Upper lobe of left lung (tissue), 6 donors: ENCODE measurements around the gene TREML2. TPM values are rescaled to one million over a fixed set of nuclear protein-coding genes. Genes with fewer than 3 reads are reported as not detected.

ENCODE experiments used
- ATAC-seq, 2 donors: fragments of 200-7000 bp; cut with Tn5 transposase; one replicate each; pipeline ENCODE4 v1.9.1; 2022; ENCODE audit warnings: mild to moderate bottlenecking in 2 of 2, moderate library complexity in 2 of 2; ENCODE audit not compliant: low FRiP score in 2 of 2
- DNase-seq, 2 donors: peaks; one replicate each; pipeline ENCODE4 v3.0.0-alpha.2; 2019 to 2020
- H3K27ac ChIP-seq, 4 donors: fragments of 200-600 bp; sonication (generic); one replicate each; pipeline ENCODE4 v1.5.1; 2016 to 2019
- H3K27me3 ChIP-seq, 4 donors: fragments of 200-600 bp; sonication (generic); one replicate each; pipeline ENCODE4 v1.5.1; 2017 to 2019
- H3K36me3 ChIP-seq, 4 donors: fragments of 200-600 bp; sonication (generic); one replicate each; pipeline ENCODE4 v1.5.1; 2016 to 2019
- H3K4me1 ChIP-seq, 4 donors: fragments of 200-600 bp; sonication (generic); one replicate each; pipeline ENCODE4 v1.5.1; 2018 to 2019
- H3K4me3 ChIP-seq, 4 donors: fragments of 200-600 bp; sonication (generic); one replicate each; pipeline ENCODE4 v1.5.1; 2017 to 2019; ENCODE audit warnings: mild to moderate bottlenecking in 2 of 4, moderate library complexity in 1 of 4
- H3K9me3 ChIP-seq, 4 donors: fragments of 200-600 bp; sonication (generic); one replicate each; pipeline ENCODE4 v1.5.1; 2018 to 2019
- EP300 ChIP-seq, 4 donors: sonication (generic); formaldehyde crosslinking; IDR thresholded peaks; one replicate each; pipeline ENCODE4 v1.5.1; 2017; ENCODE audit warnings: antibody characterized with exemption in 4 of 4, control low read depth in 2 of 4
- POLR2A ChIP-seq, 4 donors: fragments of 450-650 bp; IDR thresholded peaks; one replicate each; pipeline ENCODE4 v1.5.1; 2016 to 2017; ENCODE audit warnings: antibody characterized with exemption in 4 of 4, mild to moderate bottlenecking in 2 of 4
- POLR2AphosphoS5 ChIP-seq, 2 donors: sonication (generic); formaldehyde crosslinking; IDR thresholded peaks; one replicate each; pipeline ENCODE4 v1.5.1; 2017; ENCODE audit warnings: antibody characterized with exemption in 2 of 2
- WGBS, 2 donors: methylation state at CpG; one replicate each; pipeline ENCODE4 v1.1.5; 2017 to 2018; 5-methylcytosine and 5-hydroxymethylcytosine counted together
- total RNA-seq, 6 donors: library from RNA; depleted of rRNA in 4 of 6; stranded (reverse); fragments of >200 nt in 4 of 6; gene quantifications; one replicate each; pipeline versions ENCODE4 v1.1.0 to v1.2.1, GENCODE V29; 2016 to 2021
- TF ChIP-seq, protein P1 (sequence below), 6 experiments: fragments of 450-650 bp in 4 of 6; fragments of 200-600 bp in 2 of 6; sonication (generic) in 2 of 6; IDR thresholded peaks; one replicate each; pipeline ENCODE4 v1.5.1; 2016 to 2019; ENCODE audit warnings: antibody characterized with exemption in 6 of 6
- donor health status: DM: no; HTN: no; CAD: no; lungs with moderate emphysema.
- donor health status: DM: no; HTN: yes; CAD: no; lungs with severe emphysema.

The TREML2 gene
- total RNA-seq, 6 donors from 2014 or later: 0.67 to 2.3 (median 1.5) TPM; not detected in 1

DNA sequence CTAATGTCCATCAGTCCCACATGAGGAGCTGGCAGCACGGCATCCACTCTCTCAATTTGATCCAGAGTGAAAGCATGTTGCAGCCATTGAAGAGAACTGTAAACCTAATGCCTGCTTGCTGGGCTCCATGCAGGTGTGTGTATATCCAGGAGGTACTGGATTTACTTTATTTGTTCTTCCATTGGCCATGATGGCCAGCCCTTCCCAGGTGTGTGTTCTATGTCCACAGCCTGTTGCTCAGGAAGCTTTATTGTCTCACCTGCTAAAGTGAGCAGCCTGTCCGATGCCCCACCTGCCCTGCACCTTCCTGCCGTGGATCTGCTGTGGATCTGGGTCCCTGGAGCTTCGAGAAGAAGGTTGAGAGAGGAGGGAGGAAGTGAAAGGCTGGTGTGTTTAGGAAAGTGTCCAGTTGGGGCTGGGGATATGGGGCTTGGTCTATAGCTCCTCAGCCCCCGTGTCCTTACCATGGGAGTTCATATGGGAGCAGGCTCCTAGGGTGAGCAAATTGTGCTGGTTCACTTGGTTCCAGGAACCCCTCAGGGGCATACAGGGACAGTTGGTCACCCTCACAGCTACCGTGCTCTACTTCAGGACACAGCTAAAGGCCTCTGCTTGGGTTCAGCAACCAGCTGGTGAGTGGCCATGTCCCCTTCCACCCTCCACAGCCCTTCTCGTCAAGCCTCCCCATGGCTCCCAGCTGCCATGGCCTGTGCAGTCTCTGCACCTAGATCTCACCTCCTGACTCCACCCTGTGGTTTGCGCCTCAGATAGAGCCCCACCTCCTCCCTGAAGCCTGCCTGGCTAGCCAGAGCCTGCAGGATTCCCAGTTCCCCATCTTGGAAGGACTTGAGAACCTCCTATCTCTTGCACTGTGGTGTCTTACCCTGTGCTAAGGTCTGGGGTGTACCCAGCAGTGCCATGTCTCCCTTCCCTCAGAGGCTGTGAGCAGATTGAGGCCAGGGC lies 12.7 kb downstream of the TREML2 start:
- H3K4me3 ChIP-seq: no peak overlapping the region
- H3K27me3 ChIP-seq: no peaks in the 10 kb centered on the region
- no peaks in the 10 kb centered on the region for H3K4me1 ChIP-seq
- WGBS, 2 donors: 86 to 91% methylated on average over 5 to 8 of the region's 8 CpGs
- no peak overlapping the region for H3K27ac ChIP-seq
- TF ChIP-seq POLR2AphosphoS5 (IDR thresholded peaks at IDR 0.05): no peak
- TF ChIP-seq, protein P1, sequence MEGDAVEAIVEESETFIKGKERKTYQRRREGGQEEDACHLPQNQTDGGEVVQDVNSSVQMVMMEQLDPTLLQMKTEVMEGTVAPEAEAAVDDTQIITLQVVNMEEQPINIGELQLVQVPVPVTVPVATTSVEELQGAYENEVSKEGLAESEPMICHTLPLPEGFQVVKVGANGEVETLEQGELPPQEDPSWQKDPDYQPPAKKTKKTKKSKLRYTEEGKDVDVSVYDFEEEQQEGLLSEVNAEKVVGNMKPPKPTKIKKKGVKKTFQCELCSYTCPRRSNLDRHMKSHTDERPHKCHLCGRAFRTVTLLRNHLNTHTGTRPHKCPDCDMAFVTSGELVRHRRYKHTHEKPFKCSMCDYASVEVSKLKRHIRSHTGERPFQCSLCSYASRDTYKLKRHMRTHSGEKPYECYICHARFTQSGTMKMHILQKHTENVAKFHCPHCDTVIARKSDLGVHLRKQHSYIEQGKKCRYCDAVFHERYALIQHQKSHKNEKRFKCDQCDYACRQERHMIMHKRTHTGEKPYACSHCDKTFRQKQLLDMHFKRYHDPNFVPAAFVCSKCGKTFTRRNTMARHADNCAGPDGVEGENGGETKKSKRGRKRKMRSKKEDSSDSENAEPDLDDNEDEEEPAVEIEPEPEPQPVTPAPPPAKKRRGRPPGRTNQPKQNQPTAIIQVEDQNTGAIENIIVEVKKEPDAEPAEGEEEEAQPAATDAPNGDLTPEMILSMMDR (IDR thresholded peaks at IDR 0.05): no peak
- no peak for TF ChIP-seq EP300 (IDR thresholded peaks at IDR 0.05)
- no peak for TF ChIP-seq POLR2A (IDR thresholded peaks at IDR 0.05)
- H3K9me3 ChIP-seq: peaks cover 0 to 9% (median 7%) of the 10 kb centered on the region in 4 donors
- H3K36me3 ChIP-seq: no peaks in the 10 kb centered on the region
- ATAC-seq: no peak
- no peak for DNase-seq

DNA sequence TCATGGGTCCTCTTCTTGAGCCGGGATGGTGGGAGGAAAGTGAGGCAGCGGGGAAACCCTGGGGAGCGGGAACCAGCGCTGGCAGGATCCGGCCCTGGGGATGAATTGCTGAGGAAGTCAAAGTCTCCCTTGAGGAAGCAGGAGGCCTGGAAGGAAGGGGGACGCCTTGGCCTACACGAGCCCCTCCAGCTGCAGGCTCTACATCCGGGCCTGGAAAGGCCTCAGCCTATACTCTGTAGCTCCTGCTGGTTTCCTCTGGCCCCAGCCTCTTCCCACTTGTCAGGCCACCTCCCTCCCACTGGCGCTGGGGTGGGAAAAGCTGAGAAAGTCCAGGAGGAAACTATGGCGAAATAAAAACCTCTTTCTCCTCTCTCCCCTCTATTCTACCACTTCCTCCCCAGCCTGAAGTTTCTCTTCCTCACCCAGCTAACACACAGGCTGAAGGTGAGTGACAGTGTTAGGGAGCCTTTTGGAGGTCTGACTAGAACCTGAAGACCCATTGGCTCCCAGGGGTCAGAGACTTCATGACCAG lies 14.9 kb downstream of the TREML2 start:
- Histone ChIP-seq H3K27ac (peak overlapping the region in 2 of 4 donors; percentile 24 to 54), H3K4me1 (peaks cover 4 to 5% (median 4%) of the 10 kb centered on the region in 4 donors), H3K4me3 (no peak overlapping the region), H3K27me3 (no peaks in the 10 kb centered on the region), H3K36me3 (no peaks in the 10 kb centered on the region), H3K9me3 (peaks cover 0 to 9% (median 7%) of the 10 kb centered on the region in 4 donors)
- DNase-seq (peak in 1 of 2 donors; percentile 32), ATAC-seq (peak; percentile 12 to 34)
- 64 to 74% methylated on average over 10 of the region's 10 CpGs for WGBS, 2 donors
- TF ChIP-seq EP300 (IDR thresholded peaks at IDR 0.05) (no peak), POLR2AphosphoS5 (IDR thresholded peaks at IDR 0.05) (no peak), POLR2A (IDR thresholded peaks at IDR 0.05) (peak in 1 of 4 donors; percentile 40)
- TF ChIP-seq, protein P1 (IDR thresholded peaks at IDR 0.05): no peak

DNA sequence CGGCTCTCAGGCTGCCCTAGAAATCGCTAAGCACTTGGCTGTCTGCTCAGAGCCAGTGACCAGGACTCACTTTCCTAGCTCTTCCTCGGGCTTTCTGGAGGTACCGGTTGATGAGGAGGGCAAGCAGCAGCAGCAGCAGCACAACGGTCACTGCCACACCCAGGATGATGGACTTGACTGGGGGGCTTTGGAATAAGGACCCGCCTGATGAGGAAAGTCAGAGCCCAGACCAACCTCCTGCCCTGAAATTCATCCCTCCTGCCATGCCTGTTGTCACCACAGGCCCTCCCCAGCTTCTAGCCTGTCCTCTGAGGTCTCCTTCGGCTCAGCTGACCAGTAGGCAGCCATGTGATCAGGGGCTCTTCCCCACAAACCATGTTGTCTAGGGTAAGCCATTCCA lies 16.2 kb downstream of the TREML2 start:
- TF ChIP-seq POLR2A (IDR thresholded peaks at IDR 0.05): no peak
- no peak for TF ChIP-seq POLR2AphosphoS5 (IDR thresholded peaks at IDR 0.05)
- TF ChIP-seq, protein P1 (IDR thresholded peaks at IDR 0.05): no peak
- no peak for TF ChIP-seq EP300 (IDR thresholded peaks at IDR 0.05)
- Histone ChIP-seq H3K4me1 (peaks cover 4 to 5% (median 4%) of the 10 kb centered on the region in 4 donors), H3K27ac (peak overlapping the region in 1 of 4 donors; percentile 6), H3K4me3 (no peak overlapping the region), H3K36me3 (no peaks in the 10 kb centered on the region), H3K9me3 (peaks cover 0 to 6% (median 3%) of the 10 kb centered on the region in 4 donors), H3K27me3 (no peaks in the 10 kb centered on the region)
- 81 to 83% methylated on average over 6 to 7 of the region's 7 CpGs for WGBS, 2 donors
- ATAC-seq (no peak), DNase-seq (no peak)

DNA sequence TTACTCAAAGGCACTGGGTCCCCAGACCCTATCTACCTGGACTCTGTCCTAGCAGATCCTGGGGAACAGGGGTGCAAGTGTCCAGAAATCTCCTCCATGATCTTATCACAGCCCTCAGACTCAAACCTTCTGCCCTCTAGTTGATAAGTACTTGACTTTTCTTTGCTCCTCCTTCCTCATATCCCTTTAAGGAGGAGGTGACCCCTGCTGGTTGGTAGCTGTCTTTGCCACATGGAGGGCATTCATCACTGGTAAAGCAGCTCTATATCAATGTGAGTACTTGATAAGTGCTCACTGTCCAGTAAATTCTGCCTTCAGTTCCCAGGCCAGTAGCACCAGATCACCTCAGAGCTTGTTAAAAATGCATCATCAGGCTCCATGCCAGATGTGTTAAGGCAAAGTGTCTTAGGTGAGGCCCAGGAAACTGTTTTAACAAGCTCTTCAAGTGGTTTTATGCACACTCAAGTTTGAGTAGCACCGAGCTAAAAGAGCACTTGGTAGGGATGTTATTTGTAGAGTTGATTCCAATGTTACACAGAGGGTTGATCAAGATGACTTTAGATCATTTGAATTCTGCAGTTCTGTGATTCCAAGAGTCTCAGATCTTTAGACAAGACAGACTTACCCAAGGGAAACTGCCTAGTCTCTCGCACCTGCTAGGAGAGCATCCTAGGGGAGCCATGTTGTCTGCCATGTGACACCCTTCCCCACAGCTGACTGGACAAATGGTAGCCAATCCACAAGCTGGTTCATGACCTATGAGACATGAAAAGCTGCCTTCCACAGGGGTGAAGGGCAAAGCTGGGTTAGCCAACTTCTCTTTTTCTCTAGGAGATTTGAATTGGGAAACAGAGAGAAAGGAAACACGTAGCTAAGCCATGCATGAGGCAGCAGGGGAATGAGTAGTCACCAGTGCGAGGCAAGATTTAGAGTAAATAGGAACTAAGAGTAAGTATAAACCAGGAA lies 18.6 kb downstream of the TREML2 start:
- Histone ChIP-seq H3K4me3 (no peak overlapping the region), H3K9me3 (no peaks in the 10 kb centered on the region), H3K27me3 (no peaks in the 10 kb centered on the region), H3K36me3 (no peaks in the 10 kb centered on the region), H3K27ac (peak overlapping the region; percentile 70 to 86 (median 80)), H3K4me1 (peaks cover 4 to 5% (median 4%) of the 10 kb centered on the region in 4 donors)
- DNase-seq: peak in 1 of 2 donors; percentile 68
- peak; percentile 82 to 84 for ATAC-seq
- TF ChIP-seq, protein P1 (IDR thresholded peaks at IDR 0.05): peak in 5 of 6 experiments; percentile 28 to 61 (median 57)
- TF ChIP-seq POLR2AphosphoS5 (IDR thresholded peaks at IDR 0.05) (peak; percentile 60 to 69), POLR2A (IDR thresholded peaks at IDR 0.05) (no peak), EP300 (IDR thresholded peaks at IDR 0.05) (peak in 1 of 4 donors; percentile 42)
- WGBS, 2 donors: 59 to 69% methylated on average over 3 to 4 of the region's 4 CpGs
